Left cardiac atrium (tissue), 4 donors: ENCODE results near the gene EEFSEC. TPM values are rescaled to one million over a fixed set of nuclear protein-coding genes. Genes with fewer than 3 reads are reported as not detected.

Experiments
- ATAC-seq, 2 donors: fragments of 200-7000 bp; cut with Tn5 transposase; one replicate each; pipeline ENCODE4 v1.9.1; 2020; ENCODE audit warnings: mild to moderate bottlenecking in 2 of 2, moderate library complexity in 2 of 2
- DNase-seq: peaks from one replicate; pipeline ENCODE4 v3.0.0-alpha.2; 2020
- intact Hi-C, 2 donors: fragments of 100-400 bp; cut with DNase I; formaldehyde crosslinking; loops; one replicate each; pipeline versions ENCODE4 v1.14.1 to v1.15.1; 2022 to 2023
- total RNA-seq, 2 donors: library from RNA; stranded (reverse); fragmentation: NEBNext Ultra II Directional; extraction: Animal tissue kit (Norgen Biotek cat#: 25700); gene quantifications; one replicate each; pipeline ENCODE4 v1.2.1, GENCODE V29; 2021
- donor health status: DM: no; HTN: yes; CAD: no.
- donor health status: DM: no; HTN: yes; CAD: no; lungs with severe emphysema.
- donor health status: DM: yes; HTN: yes; CAD: no.
- donor health status: Dilated cardiomyopathy.

Gene EEFSEC
- total RNA-seq, 2 donors from 2014 or later = 13.5 to 18.9 TPM

DNA sequence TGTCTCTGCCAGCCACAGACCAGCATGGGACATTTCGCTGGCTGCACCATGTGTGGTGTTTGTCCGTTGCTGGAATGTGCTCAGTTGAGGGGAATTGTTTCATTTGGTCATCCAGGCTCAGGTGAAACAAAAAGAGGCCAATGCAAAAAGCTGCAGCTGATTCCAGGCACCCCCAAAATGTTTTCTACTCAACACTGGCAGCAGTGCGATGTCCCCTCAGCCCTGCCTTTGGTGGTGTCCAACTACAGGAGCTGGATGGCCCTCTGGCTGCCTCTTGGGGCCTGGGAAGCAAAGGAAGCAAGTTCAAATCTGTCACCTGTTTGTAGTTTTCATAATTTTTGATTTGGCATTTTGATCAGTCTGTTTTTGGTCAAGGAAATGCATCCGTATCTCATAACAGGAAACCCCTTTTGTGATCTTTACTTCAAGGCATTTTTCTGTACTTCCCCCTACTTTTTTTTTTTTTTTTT is 141.8 kb downstream of the EEFSEC start:
- intact Hi-C loops = no loop called here
- ATAC-seq (no peak), DNase-seq (no peak)

DNA sequence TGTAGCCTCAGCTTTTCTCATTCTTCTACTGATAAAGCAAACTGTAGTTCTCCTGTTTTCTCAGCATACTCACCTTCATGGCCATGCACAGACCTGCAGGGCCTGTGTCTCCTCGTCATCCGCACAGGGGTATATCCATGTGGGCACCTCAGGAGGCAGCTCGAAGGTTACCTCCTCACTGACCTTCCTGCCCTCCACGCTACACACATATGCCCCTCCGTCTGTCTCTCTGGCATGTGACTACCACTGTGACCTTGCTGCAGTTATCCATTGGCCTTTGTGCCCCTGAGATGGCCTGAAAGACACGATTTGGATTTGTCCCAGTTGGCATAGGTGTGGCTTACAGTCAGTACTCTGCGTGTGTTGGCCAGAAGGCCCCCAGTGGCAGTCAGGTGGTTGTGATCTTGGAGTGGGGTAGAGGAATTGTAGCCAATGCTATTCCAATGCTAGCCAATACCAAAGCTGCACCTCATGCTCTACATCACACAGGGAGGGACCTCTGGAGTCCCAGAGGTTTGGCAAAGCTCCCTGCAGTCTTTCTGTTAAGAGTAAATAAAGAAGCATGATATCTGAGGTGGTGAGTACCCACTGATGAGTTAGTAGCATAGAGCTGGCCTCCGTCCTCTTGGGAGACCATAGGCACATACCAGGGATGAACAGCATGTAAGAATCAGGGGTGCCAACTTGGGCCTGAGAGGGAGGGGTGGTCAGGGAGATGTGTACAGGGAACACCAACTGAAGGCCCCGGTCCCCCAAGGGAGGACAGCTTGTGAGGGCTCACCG is 143.4 kb downstream of the EEFSEC start:
- intact Hi-C loops = no loop called here
- ATAC-seq = peak; percentile 78 to 85
- DNase-seq = no peak

DNA sequence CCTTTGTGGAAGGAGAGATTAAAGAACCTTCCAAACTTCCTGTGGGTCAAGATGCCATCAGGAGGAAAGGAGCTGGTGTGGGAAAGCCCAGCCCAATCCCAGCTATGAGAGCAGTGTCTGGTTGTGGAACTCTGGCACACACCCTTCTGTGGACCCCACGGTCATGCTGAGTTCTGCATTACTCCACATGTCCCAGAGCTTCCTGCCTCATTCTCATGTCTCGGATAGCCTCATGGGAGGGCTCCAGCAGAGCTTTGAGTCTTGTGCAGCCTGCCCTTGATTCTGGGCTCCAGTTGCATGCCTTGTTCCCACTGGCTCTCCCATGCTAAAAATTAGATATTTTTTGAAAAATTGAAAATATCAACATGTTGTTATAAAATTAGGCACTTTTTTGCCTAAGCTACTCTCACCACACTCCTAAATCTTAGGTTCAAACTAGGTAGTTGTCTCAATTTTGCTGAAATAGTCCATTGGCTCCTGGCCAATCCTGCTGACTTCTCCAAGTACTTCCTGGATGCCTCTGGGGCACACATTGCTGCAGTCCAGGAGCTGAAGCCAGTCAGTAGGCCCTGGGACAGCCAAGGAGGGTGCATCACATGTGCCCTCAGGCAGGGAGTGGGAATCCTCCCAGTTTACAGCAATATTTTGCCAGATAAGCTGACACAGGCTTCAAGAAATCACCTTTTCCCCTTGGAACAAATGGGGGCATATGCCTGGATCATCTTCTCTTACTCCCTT is 144.3 kb downstream of the EEFSEC start:
- DNase-seq (peak; percentile 56), ATAC-seq (peak; percentile 52 to 65)
- intact Hi-C loops = no loop called here

GRCh38 chr3:128301186-128302023 is 148.1 kb downstream of the EEFSEC start:
- intact Hi-C loops = loop anchor here in 1 of 2 donors (10.0 kb wide), 1 partner anchor 193 kb away; the partner anchor contains the start of gene GATA2
- DNase-seq = no peak
- ATAC-seq = no peak

DNA sequence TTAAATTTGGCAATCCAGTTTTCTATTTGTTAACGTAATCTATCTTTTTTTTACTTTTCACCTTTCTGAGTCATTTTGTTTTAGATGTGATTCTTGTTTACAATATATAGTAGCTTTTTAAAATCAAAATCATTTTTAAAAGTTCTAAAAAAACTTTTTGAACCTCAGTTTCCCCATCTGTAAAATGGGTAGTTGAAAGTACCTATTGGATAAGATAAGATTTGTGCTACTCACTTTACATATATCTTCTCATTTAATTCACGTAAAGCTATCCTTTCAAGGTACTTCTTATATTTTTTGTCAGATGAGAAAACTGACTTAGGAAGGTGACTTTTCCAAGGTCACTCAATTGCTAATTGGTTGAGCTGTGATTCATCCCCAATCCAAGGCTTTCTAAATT is 153.2 kb downstream of the EEFSEC start:
- no peak for DNase-seq
- intact Hi-C loops = loop anchor here in 1 of 2 donors (10.0 kb wide), 1 partner anchor 188 kb away; the partner anchor contains the start of gene GATA2
- ATAC-seq = no peak

GRCh38 chr3:128307029-128307633 is 153.8 kb downstream of the EEFSEC start:
- ATAC-seq = no peak
- intact Hi-C loops = loop anchor here in 1 of 2 donors (10.0 kb wide), 1 partner anchor 188 kb away; the partner anchor contains the start of gene GATA2

DNA sequence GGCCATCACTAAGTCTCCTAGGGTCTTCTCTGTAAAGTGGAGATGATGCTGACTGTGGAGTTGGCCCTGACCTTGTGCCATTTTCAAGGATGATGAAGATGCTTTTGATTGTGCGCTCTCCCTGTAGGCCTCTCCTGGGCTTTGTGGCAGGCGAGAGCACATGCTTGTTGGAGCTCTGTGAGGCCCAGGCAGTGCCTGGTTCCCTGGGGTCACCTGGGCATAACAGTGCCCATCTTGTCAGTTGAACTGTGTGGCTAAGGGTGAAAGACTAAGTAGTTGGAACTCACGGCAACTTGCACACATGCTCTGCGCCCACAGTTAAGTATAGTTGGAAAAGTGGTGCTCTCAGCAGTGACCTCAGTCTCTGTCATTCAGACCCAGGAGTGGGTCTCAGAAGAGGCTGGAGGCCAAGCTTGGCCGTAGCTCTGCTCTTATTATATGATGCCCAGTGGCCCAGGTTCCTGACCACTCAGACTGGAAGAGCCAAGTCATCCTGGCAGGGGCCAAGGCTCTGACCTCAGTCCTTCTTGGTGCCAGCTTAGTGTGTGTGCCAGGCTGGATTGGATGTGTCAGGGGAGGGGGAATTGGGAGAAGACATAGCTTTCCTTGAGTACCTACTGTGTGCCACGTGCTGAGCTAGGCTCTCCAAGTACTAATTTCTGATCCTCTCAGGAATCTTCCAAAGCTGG is 154.6 kb downstream of the EEFSEC start:
- ATAC-seq (peak in 1 of 2 donors; percentile 17), DNase-seq (no peak)
- intact Hi-C loops = loop anchor here in 1 of 2 donors (10.0 kb wide), 1 partner anchor 187 kb away; the partner anchor contains the start of gene GATA2

More at GRCh38 chr3:128307029-128307633, 153.8 kb downstream of the EEFSEC start:
- DNase-seq = no peak

DNA sequence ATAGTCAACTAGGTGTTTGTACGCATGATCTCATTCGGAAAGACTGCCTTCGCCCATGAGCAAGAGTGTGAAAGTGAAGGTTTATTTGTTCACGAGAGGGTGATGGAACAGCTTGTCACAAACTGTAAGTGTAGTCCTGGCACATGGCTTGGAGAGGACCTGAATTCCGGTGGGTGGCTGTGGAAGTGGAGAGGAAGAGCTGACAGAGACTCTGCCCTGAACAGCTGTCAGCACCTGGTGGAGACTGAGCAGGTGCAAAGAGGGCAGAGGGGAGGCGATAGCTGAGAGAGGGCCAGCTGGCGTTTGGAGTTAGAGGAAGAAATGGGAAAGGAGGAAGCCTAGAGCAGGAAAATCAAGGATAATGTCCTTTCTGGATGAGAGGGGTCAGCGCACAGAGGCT is 155.7 kb downstream of the EEFSEC start:
- peak; percentile 80 to 84 for ATAC-seq
- DNase-seq = peak; percentile 43

DNA sequence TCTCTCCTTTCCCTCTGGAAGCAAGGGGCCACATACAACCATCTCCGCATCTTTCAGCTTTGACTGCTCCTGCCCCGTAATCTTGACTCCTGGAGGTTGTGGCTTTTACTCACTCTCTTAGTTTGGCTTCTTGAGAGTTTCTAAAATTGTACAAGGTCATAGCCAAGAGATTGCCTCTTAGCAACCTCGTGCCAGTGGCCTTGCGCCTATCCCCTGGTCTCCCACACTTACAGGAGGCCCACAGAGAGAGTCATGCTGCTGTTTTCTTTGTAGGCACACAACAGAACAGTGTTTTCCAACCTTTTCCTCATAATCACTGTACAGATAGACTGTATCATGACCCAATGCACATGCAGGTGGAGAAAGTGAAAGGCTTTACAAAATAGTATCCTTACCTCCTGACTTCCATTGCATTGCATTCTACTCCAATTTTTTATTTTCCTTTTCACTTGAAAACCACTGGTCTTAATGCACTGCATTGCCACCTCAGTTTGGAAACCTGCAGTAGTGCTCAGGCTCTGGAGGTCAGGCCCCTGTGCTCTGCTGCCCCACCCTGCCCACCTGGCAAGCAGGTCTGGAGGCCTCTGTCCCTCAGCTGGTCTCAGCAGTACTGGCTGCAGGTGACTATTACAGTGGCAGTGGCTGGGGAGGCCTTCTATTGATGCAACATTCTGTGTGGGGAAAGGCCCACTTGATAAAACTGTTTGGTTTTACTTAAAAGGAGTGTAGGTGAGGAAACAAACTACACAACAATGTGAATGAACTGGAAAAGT is 157.2 kb downstream of the EEFSEC start:
- ATAC-seq (peak; percentile 31 to 40), DNase-seq (no peak)
- intact Hi-C loops = loop anchor here in 1 of 2 donors (10.0 kb wide), 1 partner anchor 136 kb away; no protein-coding TSS in a partner anchor

More for the DNA sequence above, 155.7 kb downstream of the EEFSEC start:
- intact Hi-C loops = loop anchor here in 1 of 2 donors (10.0 kb wide), 1 partner anchor 186 kb away; the partner anchor contains the start of gene GATA2

GRCh38 chr3:128311441-128311844 is 158.2 kb downstream of the EEFSEC start:
- DNase-seq (no peak), ATAC-seq (peak; percentile 71 to 75)
- intact Hi-C loops = loop anchor here in 1 of 2 donors (10.0 kb wide), 1 partner anchor 137 kb away; no protein-coding TSS in a partner anchor

- no peak for DNase-seq
- intact Hi-C loops = loop anchor here in 1 of 2 donors (10.0 kb wide), 1 partner anchor 137 kb away; no protein-coding TSS in a partner anchor
These were observed 159.0 kb downstream of the EEFSEC start for GRCh38 chr3:128312271-128312670.

GRCh38 chr3:128313071-128313725 is 159.9 kb downstream of the EEFSEC start:
- ATAC-seq = no peak
- intact Hi-C loops = loop anchor here in 1 of 2 donors (10.0 kb wide), 1 partner anchor 138 kb away; no protein-coding TSS in a partner anchor

More at GRCh38 chr3:128312271-128312670, 159.0 kb downstream of the EEFSEC start:
- ATAC-seq = no peak

DNA sequence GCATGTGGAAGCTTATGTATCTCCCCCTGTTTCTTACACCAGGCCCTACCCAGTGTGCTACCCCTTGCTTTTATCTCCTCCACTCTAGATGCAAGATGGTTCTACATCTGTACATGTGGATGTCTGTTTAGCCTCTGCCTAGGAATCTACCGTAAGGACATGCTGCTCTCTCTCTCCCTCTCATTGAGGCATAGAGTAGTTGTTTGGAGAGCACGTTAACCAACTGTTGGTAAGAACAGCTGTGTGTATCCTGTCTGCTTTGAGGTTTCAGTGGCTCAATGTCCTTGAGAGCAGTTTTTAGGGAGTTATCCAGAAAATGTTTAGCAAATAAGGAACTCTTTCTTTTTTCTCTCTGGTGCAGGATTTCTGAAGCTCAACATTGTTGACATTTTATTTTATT is 160.7 kb downstream of the EEFSEC start:
- intact Hi-C loops = loop anchor here in 1 of 2 donors (10.0 kb wide), 1 partner anchor 139 kb away; no protein-coding TSS in a partner anchor
- ATAC-seq (no peak), DNase-seq (no peak)

More at GRCh38 chr3:128313071-128313725, 159.9 kb downstream of the EEFSEC start:
- DNase-seq = no peak

DNA sequence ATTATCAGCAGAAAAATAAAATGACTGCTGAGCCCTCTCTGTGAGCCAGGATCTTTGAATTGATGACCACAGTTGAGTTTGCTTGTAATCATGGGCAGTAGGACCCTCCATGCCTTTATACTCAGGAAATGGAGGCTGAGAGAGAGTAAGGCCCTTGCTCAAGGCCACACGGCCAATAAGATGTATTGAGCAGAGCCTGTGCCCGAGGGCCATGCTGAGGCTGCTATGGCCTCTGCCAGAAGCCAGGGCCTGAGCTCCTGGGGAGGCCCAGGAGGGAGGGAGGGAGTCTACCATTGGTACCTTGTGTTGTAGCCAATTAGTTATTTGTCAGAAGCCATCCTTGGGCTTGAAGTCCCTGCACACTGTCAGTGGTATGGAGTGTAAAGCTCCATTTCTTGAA is 162.0 kb downstream of the EEFSEC start:
- intact Hi-C loops = loop anchor here in 1 of 2 donors (10.0 kb wide), 1 partner anchor 141 kb away; no protein-coding TSS in a partner anchor
- ATAC-seq (no peak), DNase-seq (no peak)

DNA sequence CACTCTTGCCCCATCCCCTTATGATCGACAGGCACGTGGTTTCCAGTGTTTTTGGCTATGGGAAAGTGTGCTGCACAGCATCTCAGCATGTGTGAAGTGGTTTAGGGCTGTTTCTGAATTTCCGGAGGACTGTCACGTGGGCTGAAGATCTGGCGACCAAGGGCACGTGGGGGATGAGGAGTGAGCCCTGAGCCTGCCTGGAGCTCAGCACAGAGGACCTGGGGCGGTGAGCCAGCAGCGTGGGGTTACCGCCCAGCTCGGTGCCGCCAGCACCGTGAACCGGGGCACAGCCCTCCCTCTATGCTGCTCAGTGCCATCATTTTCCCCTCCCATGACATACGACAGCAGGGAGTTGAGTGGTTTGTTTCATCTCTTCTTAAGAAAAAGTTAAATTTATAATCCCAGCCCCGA is 163.2 kb downstream of the EEFSEC start:
- intact Hi-C loops = loop anchor here in 1 of 2 donors (10.0 kb wide), 1 partner anchor 142 kb away; no protein-coding TSS in a partner anchor
- DNase-seq (peak; percentile 40), ATAC-seq (peak; percentile 37 to 50)
